Right lobe of liver (tissue), 6 donors: ENCODE results near the gene ADGRD1. TPM values are rescaled to one million over a fixed set of nuclear protein-coding genes. Genes with fewer than 3 reads are reported as not detected.

Experiments used
- ATAC-seq, 4 donors: fragments of 200-7000 bp; cut with Tn5 transposase; one replicate each; pipeline ENCODE4 v1.9.1; 2020; ENCODE audit warnings: mild to moderate bottlenecking in 4 of 4, moderate library complexity in 4 of 4
- DNase-seq, 3 donors: peaks; one replicate each; pipeline ENCODE4 v3.0.0-alpha.2; 2020
- H3K27ac ChIP-seq, 3 donors: fragments of 200-600 bp; one replicate each; pipeline ENCODE4 v1.8.0; 2022
- H3K27me3 ChIP-seq, 2 donors: fragments of 200-600 bp; one replicate each; pipeline ENCODE4 v1.8.0; 2022
- H3K36me3 ChIP-seq, 4 donors: fragments of 200-600 bp; sonication (generic) in 1 of 4; one replicate each; pipeline versions ENCODE4 v1.5.1 to v1.8.0; 2017 to 2022; ENCODE audit warnings: control low read depth in 1 of 4
- H3K4me1 ChIP-seq, 4 donors: fragments of 200-600 bp; sonication (generic) in 1 of 4; one replicate each; pipeline versions ENCODE4 v1.5.1 to v1.8.0; 2017 to 2022; ENCODE audit warnings: control low read depth in 1 of 4
- H3K4me3 ChIP-seq, 3 donors: fragments of 200-600 bp; one replicate each; pipeline ENCODE4 v1.8.0; 2022
- H3K9me3 ChIP-seq, 4 donors: fragments of 200-600 bp; sonication (generic) in 1 of 4; one replicate each; pipeline versions ENCODE4 v1.5.1 to v1.8.0; 2017 to 2022; ENCODE audit warnings: control low read depth in 1 of 4
- POLR2A ChIP-seq: fragments of 450-650 bp; IDR thresholded peaks from one replicate; pipeline ENCODE4 v1.6.1; 2017; ENCODE audit warnings: antibody characterized with exemption, mild to moderate bottlenecking
- WGBS: methylation state at CpG from one replicate; pipeline ENCODE4 v1.1.6; 2018; ENCODE audit warnings: low coverage, low lambda C conversion rate; ENCODE audit not compliant: insufficient coverage; ENCODE audit errors: missing lambda C conversion rate; 5-methylcytosine and 5-hydroxymethylcytosine counted together
- intact Hi-C, 2 donors: fragments of 100-400 bp; cut with DNase I; formaldehyde crosslinking; loops; one replicate each; pipeline versions ENCODE4 v1.11.2 to v1.14.1; 2022
- total RNA-seq, 6 experiments: library from RNA; depleted of rRNA in 2 of 6; stranded (reverse); fragments of >200 nt in 2 of 6; fragmentation: NEBNext Ultra II Directional in 3 of 6; extraction: Animal tissue kit (Norgen Biotek cat#: 25700) in 3 of 6; gene quantifications; one replicate each; pipeline versions ENCODE4 v1.1.0 to v1.2.4, GENCODE V29; 2016 to 2023
- TF ChIP-seq, protein P1 (sequence below), 4 donors: fragments of 200-600 bp in 3 of 4; fragments of 450-650 bp in 1 of 4; IDR thresholded peaks; one replicate each; pipeline versions ENCODE4 v1.5.1 to v1.8.0; 2016 to 2022; ENCODE audit warnings: antibody characterized with exemption in 4 of 4, mild to moderate bottlenecking in 2 of 4
- donor health status: DM: no; HTN: yes; CAD: no.
- donor health status: DM: no; HTN: no; CAD: no.
- donor health status: DM: no; HTN: no; CAD: no.
- donor health status: DM: no; HTN: yes; CAD: no.
- donor health status: DM: no; HTN: yes; CAD: no.

Gene ADGRD1
- total RNA-seq, 6 experiments from 2014 or later = 4.7 to 17.0 (median 10.9) TPM

DNA sequence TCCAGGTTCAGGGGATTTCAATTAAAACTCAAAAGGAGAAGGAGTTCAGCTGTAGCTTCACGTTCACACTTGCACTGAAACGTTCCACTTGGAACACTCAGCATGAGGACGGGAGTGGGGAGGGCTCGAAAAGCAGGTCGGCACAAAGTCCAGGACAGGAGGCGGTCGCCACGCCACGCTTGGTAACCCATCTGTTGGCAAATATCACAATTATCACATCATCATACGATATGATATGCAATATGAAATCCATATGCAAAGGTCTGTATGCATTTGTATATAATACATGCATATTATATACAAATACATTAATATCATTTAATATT, 17.2 kb downstream of the ADGRD1 start:
- peak overlapping the region in 2 of 3 donors; percentile 24 to 28 for H3K27ac ChIP-seq
- H3K27me3 ChIP-seq = no peaks in the 10 kb centered on the region
- no peak overlapping the region for H3K4me3 ChIP-seq
- TF ChIP-seq POLR2A = no peak
- TF ChIP-seq, protein P1, sequence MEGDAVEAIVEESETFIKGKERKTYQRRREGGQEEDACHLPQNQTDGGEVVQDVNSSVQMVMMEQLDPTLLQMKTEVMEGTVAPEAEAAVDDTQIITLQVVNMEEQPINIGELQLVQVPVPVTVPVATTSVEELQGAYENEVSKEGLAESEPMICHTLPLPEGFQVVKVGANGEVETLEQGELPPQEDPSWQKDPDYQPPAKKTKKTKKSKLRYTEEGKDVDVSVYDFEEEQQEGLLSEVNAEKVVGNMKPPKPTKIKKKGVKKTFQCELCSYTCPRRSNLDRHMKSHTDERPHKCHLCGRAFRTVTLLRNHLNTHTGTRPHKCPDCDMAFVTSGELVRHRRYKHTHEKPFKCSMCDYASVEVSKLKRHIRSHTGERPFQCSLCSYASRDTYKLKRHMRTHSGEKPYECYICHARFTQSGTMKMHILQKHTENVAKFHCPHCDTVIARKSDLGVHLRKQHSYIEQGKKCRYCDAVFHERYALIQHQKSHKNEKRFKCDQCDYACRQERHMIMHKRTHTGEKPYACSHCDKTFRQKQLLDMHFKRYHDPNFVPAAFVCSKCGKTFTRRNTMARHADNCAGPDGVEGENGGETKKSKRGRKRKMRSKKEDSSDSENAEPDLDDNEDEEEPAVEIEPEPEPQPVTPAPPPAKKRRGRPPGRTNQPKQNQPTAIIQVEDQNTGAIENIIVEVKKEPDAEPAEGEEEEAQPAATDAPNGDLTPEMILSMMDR (IDR thresholded peaks at IDR 0.05) = no peak
- H3K9me3 ChIP-seq = no peaks in the 10 kb centered on the region
- peaks cover 0 to 28% (median 5%) of the 10 kb centered on the region in 4 donors for H3K4me1 ChIP-seq
- WGBS = 29% methylated on average over 9 of the region's 10 CpGs
- DNase-seq (peak in 1 of 3 donors; percentile 65), ATAC-seq (peak; percentile 65 to 82 (median 72))
- intact Hi-C loops = no loop called here
- no peaks in the 10 kb centered on the region for H3K36me3 ChIP-seq

DNA sequence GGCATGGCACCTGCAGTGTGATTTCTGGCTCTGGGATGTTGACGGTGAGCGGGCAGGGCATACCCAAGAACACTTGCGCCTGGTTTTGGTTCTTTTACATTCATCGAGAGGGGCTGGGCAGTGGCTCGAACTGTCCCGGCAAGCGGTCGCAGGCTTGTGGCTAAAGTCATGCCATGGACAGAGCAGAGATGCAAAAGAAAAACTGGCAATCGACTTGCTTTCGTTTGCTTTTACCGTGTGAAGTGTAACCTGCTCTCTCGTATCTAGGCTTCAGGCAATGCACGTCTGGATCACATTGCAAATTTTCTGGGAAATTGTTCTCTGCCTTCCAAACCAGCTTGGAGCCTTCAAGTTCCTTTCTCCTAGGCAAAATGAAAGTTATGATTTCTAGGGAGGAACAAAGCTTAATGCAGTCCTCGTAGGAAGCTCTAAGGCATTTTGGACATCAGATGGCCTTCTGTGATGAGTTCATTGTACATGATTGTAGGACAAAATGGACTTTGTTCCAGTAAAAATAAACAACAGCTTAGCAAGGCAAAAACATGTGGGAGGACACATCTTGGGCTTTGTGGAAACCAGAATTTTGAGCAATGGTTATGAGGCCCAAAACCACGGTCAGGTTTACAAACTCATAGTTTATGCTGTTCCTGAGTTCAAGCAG, 18.3 kb downstream of the ADGRD1 start:
- no peaks in the 10 kb centered on the region for H3K36me3 ChIP-seq
- peak overlapping the region; percentile 49 to 61 (median 49) for H3K27ac ChIP-seq
- TF ChIP-seq, protein P1 (IDR thresholded peaks at IDR 0.05) = no peak
- no peaks in the 10 kb centered on the region for H3K27me3 ChIP-seq
- 34% methylated on average over 15 of the region's 15 CpGs for WGBS
- H3K4me3 ChIP-seq = peak overlapping the region in 1 of 3 donors; percentile 17
- intact Hi-C loops = no loop called here
- ATAC-seq (peak; percentile 73 to 78 (median 75)), DNase-seq (no peak)
- peaks cover 0 to 28% (median 5%) of the 10 kb centered on the region in 4 donors for H3K4me1 ChIP-seq
- H3K9me3 ChIP-seq = no peaks in the 10 kb centered on the region

DNA sequence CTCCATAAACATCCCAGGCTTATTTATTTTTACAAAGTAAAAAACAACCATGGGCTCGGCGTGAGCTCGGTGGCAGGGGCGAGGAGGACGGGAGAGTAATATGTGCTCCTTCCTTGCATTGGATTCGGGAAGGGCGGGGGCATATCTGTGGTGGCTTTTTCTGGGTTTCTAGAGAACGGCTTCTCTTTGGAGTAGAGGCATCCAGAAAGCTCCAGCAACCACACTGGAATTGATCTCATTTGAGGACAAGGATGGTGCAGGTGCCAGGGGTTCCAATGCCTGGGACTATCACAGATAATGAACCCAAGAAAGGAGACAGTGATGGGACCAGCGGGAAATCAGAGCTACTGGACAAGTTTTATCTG, 18.9 kb downstream of the ADGRD1 start:
- H3K27me3 ChIP-seq = no peaks in the 10 kb centered on the region
- peak overlapping the region; percentile 49 to 61 (median 49) for H3K27ac ChIP-seq
- no peak for TF ChIP-seq POLR2A
- TF ChIP-seq, protein P1 (IDR thresholded peaks at IDR 0.05) = no peak
- no peaks in the 10 kb centered on the region for H3K9me3 ChIP-seq
- no peak for ATAC-seq
- H3K4me1 ChIP-seq = peaks cover 0 to 28% (median 5%) of the 10 kb centered on the region in 4 donors
- H3K4me3 ChIP-seq = no peak overlapping the region
- H3K36me3 ChIP-seq = no peaks in the 10 kb centered on the region
- DNase-seq = no peak
- 86% methylated on average over 9 of the region's 9 CpGs for WGBS
- intact Hi-C loops = no loop called here

DNA sequence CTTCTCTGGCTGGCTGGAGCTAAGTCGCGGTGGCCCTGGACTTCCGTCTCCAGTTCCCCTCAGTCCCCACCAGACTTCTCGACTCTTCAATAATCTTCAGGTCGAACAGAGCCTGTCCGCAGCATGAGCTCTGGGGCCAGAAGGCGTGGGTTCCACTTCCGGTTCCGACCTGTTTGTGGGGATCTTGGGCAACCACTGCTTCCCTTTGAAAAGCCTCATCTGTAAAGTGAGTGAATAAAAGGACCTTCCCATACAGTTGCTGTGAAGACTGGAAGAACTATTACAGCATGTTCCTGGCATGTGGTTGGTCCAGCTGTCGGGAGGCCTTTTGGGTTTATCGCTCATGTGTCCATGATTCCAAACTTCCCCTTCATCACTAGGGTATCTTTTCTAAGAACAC, 19.4 kb downstream of the ADGRD1 start:
- 79% methylated on average over 10 of the region's 11 CpGs for WGBS
- Histone ChIP-seq H3K27me3 (no peaks in the 10 kb centered on the region), H3K36me3 (no peaks in the 10 kb centered on the region), H3K27ac (no peak overlapping the region), H3K4me3 (no peak overlapping the region), H3K9me3 (no peaks in the 10 kb centered on the region), H3K4me1 (peaks cover 0 to 28% (median 5%) of the 10 kb centered on the region in 4 donors)
- intact Hi-C loops = no loop called here
- TF ChIP-seq, protein P1 (IDR thresholded peaks at IDR 0.05) = no peak
- TF ChIP-seq POLR2A = no peak
- DNase-seq (no peak), ATAC-seq (no peak)
